HL-60 (cell line): ENCODE measurements around the gene NCEH1.

Experiments used
- CTCF ChIP-seq: IDR thresholded peaks from one replicate; pipeline ENCODE4 v1.5.1; 2011; ENCODE audit warnings: low read length, control low read depth, inconsistent platforms; ENCODE audit not compliant: insufficient read depth
- GABPA ChIP-seq: IDR thresholded peaks from 2 replicates; pipeline ENCODE4 v1.6.1; 2012; ENCODE audit warnings: low read depth
- POLR2AphosphoS5 ChIP-seq: IDR thresholded peaks from 2 replicates; pipeline ENCODE4 v1.6.1; 2012; ENCODE audit warnings: low read depth
- SPI1 ChIP-seq: IDR thresholded peaks from 2 replicates; pipeline ENCODE4 v1.6.1; 2012; ENCODE audit warnings: low read depth, mild to moderate bottlenecking, borderline replicate concordance

DNA sequence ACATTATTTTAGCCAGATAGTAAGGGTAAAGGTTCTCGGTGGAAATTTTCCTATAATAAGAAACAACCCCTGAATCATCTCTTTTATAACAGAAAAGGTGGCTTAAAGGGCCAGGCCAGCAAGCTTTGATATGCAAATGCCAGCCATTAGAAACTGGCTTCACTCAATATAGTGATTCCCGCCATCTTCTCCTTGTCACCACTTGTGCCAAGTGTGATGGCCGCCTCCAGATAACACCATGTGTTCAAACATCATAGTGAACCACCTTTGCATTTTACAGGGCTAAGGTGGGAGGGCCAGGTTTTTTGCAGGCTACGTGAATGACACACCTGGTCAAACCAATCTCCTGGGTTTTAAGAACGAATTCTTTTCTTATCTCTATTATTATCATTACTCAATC, 31.3 kb downstream of the NCEH1 start:
- TF ChIP-seq CTCF = no peak
- TF ChIP-seq SPI1 = no peak
- no peak for TF ChIP-seq POLR2AphosphoS5
- TF ChIP-seq GABPA = no peak
